ENCODE measurements around the gene CLDN11. TPM values are rescaled to one million over a fixed set of nuclear protein-coding genes. Genes with fewer than 3 reads are reported as not detected.

CLDN11 gene
- total and polyA plus RNA-seq, 10 of the 15 experiments (the other 5 are each of a cell fraction or from before 2014, with no cell fraction given), result 0.15 TPM; not detected in 9

GRCh38 chr3:170391108-170391507, 27.6 kb upstream of the CLDN11 start:
- no TSS peak for BruUV-seq (replicated peaks)
- peak; percentile 7 for FAIRE-seq
- H2AFZ ChIP-seq (ENCODE audit: control insufficient read depth, low read depth, low read length), result no peak overlapping the region
- ChIA-PET SMC1A (ENCODE audit: uncharacterized antibody, unreplicated experiment) (interaction anchor here (0.8 to 2.7 kb wide), 4 partner anchors 16 to 23 kb away, joined by 3 to 9 read pairs (median 4); no protein-coding TSS in a partner anchor), CTCF (interaction anchor here (0.6 to 1.8 kb wide), 5 partner anchors 16 to 82 kb away, joined by 3 to 9 read pairs (median 4); no protein-coding TSS in a partner anchor), RAD21 (ENCODE audit: unreplicated experiment) (interaction anchor here (0.8 kb wide), 1 partner anchor 8 kb away, joined by 4 read pairs; no protein-coding TSS in a partner anchor), POLR2A (no interaction called here)
- no peaks in the 10 kb centered on the region for H3K79me2 ChIP-seq (ENCODE audit: control insufficient read depth, insufficient read depth, low read length)
- no peaks in the 10 kb centered on the region for H4K20me1 ChIP-seq (ENCODE audit: control insufficient read depth, insufficient read depth)
- TF ChIP-seq ZSCAN29 (IDR thresholded peaks at IDR 0.05), result no peak
- TF ChIP-seq SMAD1 (IDR thresholded peaks at IDR 0.05; ENCODE audit: low read depth, partially characterized antibody), result no peak
- TF ChIP-seq CBX3 (IDR thresholded peaks at IDR 0.05; ENCODE audit: borderline replicate concordance, low read depth), result no peak
- TF ChIP-seq RFX5 (IDR thresholded peaks at IDR 0.05; ENCODE audit: low read depth, low read length), result no peak
- no peak for TF ChIP-seq ZBTB4 (CRISPR knock-in tag; IDR thresholded peaks at IDR 0.05)
- TF ChIP-seq CBFB (IDR thresholded peaks at IDR 0.05; ENCODE audit: low read depth), result no peak
- TF ChIP-seq TCF7 (IDR thresholded peaks at IDR 0.05; ENCODE audit: borderline replicate concordance), result no peak
- no peak for TF ChIP-seq CHD4 (IDR thresholded peaks at IDR 0.05)
- TF ChIP-seq BRCA1 (IDR thresholded peaks at IDR 0.05; ENCODE audit: low read depth, low read length), result no peak
- no peak for TF ChIP-seq CHD1 (IDR thresholded peaks at IDR 0.05; ENCODE audit: low read depth, low read length)
- no peak for TF ChIP-seq ZBED1 (IDR thresholded peaks at IDR 0.05; ENCODE audit: borderline replicate concordance)
- TF ChIP-seq PAX5 (IDR thresholded peaks at IDR 0.05; ENCODE audit: borderline replicate concordance, low read depth, low read length), result no peak
- in situ Hi-C loops (cut with MboI), result no loop called here
- no peak overlapping the region for H3K4me3 ChIP-seq
- peaks cover 2% of the 10 kb centered on the region; the same call in 1 of the 3 replicates for H3K9me3 ChIP-seq (replicated peaks; ENCODE audit: control insufficient read depth, insufficient read depth, low read length)
- no peak for DNase-seq (ENCODE audit: low read depth, low spot score)
- no peak overlapping the region for H3K27ac ChIP-seq (ENCODE audit: control insufficient read depth, insufficient read depth)
- H3K4me2 ChIP-seq (ENCODE audit: control insufficient read depth, insufficient read depth), result no peak overlapping the region
- WGBS (ENCODE audit: insufficient coverage, insufficient replicate concordance, low lambda C conversion rate, missing lambda C conversion rate), result 84% methylated on average over 4 of the region's 4 CpGs
- ATAC-seq, result no peak
- no peaks in the 10 kb centered on the region for H3K4me1 ChIP-seq (ENCODE audit: control insufficient read depth, insufficient read depth, low read length)
- no peak overlapping the region for H3K9ac ChIP-seq (ENCODE audit: control insufficient read depth, insufficient read depth, low read length)
- H3K27me3 ChIP-seq (replicated peaks in 1 of 2; ENCODE audit: control insufficient read depth in 2 of 2, insufficient read depth in 2 of 2, low read length in 1 of 2), result no peaks in the 10 kb centered on the region
- peaks cover 0 to 15% of the 10 kb centered on the region in 2 experiments; a peak in 2 of 4 replicates for H3K36me3 ChIP-seq (ENCODE audit: control insufficient read depth in 2 of 2, insufficient read depth in 2 of 2, low read length in 1 of 2)
- intact Hi-C loops (cut with micrococcal nuclease; ENCODE audit: unreplicated experiment), result no loop called here
